HG03039 (cell line): Measurements from ENCODE around the gene TTL.
A peak's percentile ranks its signal among the peaks of the same experiment; 100 is the strongest.
"Not testable (repeated sequence)": the region's sequence is repeated elsewhere in the genome, so short reads cannot be mapped to it uniquely, and the experiment has no call there.

Source experiments
- ATAC-seq: cut with Tn5 transposase; IDR thresholded peaks from one replicate; pipeline ENCODE4 v1.9.1; 2021; ENCODE audit warnings: mild to moderate bottlenecking, moderate library complexity; ENCODE audit not compliant: unreplicated experiment

Gene TTL

GRCh38 chr2:112474844-112475486, 7.0 kb upstream of the TTL start:
- no peak for ATAC-seq

GRCh38 chr2:112476434-112476833, 5.5 kb upstream of the TTL start:
- no peak for ATAC-seq

GRCh38 chr2:112480530-112481049, 1.4 kb upstream of the TTL start:
- no peak for ATAC-seq

GRCh38 chr2:112481050-112481527, 867 bp upstream of the TTL start:
- ATAC-seq = peak; percentile 50

- ATAC-seq = peak; percentile 15
These were observed 519 bp downstream of the TTL start for GRCh38 chr2:112482309-112483041.

- no peak for ATAC-seq
These were observed 1.1 kb downstream of the TTL start for GRCh38 chr2:112483042-112483473.

- no peak for ATAC-seq
These were observed 1.9 kb downstream of the TTL start for GRCh38 chr2:112483831-112484230.

GRCh38 chr2:112485849-112486248, 3.9 kb downstream of the TTL start:
- ATAC-seq = no peak

- no peak for ATAC-seq
These were observed 4.9 kb downstream of the TTL start for GRCh38 chr2:112486895-112487294.

- ATAC-seq = no peak
These were observed 5.5 kb downstream of the TTL start for GRCh38 chr2:112487444-112487961.

GRCh38 chr2:112488201-112488600, 6.2 kb downstream of the TTL start:
- ATAC-seq = no peak

GRCh38 chr2:112491946-112492345, 10.0 kb downstream of the TTL start:
- no peak for ATAC-seq

- no peak for ATAC-seq
These were observed 11.1 kb downstream of the TTL start for GRCh38 chr2:112493048-112493447.

GRCh38 chr2:112493858-112494648, 12.1 kb downstream of the TTL start:
- no peak for ATAC-seq

- no peak for ATAC-seq
These were observed 12.9 kb downstream of the TTL start for GRCh38 chr2:112494828-112495227.

- not testable (repeated sequence) for ATAC-seq
These were observed 13.9 kb downstream of the TTL start for GRCh38 chr2:112495878-112496277.

- ATAC-seq = not testable (repeated sequence)
These were observed 19.0 kb downstream of the TTL start for GRCh38 chr2:112500850-112501484.

GRCh38 chr2:112509239-112509998, 27.5 kb downstream of the TTL start:
- not testable (repeated sequence) for ATAC-seq

- ATAC-seq = no peak
These were observed 34.8 kb downstream of the TTL start for GRCh38 chr2:112516801-112517200.

- ATAC-seq = no peak
These were observed 36.9 kb downstream of the TTL start for GRCh38 chr2:112518807-112519206.
